GM12891 (cell line): Measurements from ENCODE around the gene SPPL2A. TPM values are rescaled to one million over a fixed set of nuclear protein-coding genes. Genes with fewer than 3 reads are reported as not detected.
A peak's percentile ranks its signal among the peaks of the same experiment; 100 is the strongest.
"Not testable (repeated sequence)": the region's sequence is repeated elsewhere in the genome, so short reads cannot be mapped to it uniquely, and the experiment has no call there.

Experiments
- DNase-seq: peaks from one replicate; pipeline ENCODE4 v3.0.0; 2011; ENCODE audit warnings: low spot score; ENCODE audit not compliant: insufficient read length
- FAIRE-seq: peaks from 2 replicates; lab custom pipeline; 2011; peaks lifted over from hg19 to GRCh38; lab: Jason Lieb, UNC
- PAX5 ChIP-seq: IDR thresholded peaks from 2 replicates; pipeline ENCODE4 v1.6.1; 2011; ENCODE audit warnings: low read length, moderate library complexity, mild to moderate bottlenecking; ENCODE audit not compliant: insufficient read depth, severe bottlenecking
- POLR2A ChIP-seq: IDR thresholded peaks from 2 replicates; pipeline ENCODE4 v1.6.1; 2011; ENCODE audit warnings: low read depth, low read length, control low read depth
- POLR2AphosphoS5 ChIP-seq: IDR thresholded peaks from 2 replicates; pipeline ENCODE4 v1.6.1; 2011; ENCODE audit warnings: low read depth, low read length, control low read depth
- POU2F2 ChIP-seq: IDR thresholded peaks from 2 replicates; pipeline ENCODE4 v1.6.1; 2011; ENCODE audit warnings: low read depth, mild to moderate bottlenecking, control low read depth, low read length, moderate library complexity
- SPI1 ChIP-seq: IDR thresholded peaks from 2 replicates; pipeline ENCODE4 v1.6.1; 2011; ENCODE audit warnings: low read depth, low read length, control low read depth
- TAF1 ChIP-seq: IDR thresholded peaks from 2 replicates; pipeline ENCODE4 v1.6.1; 2011; ENCODE audit warnings: low read depth, low read length, control low read depth
- polyA plus RNA-seq: library from polyadenylated mRNA; unstranded; fragments of >200 nt; gene quantifications from one replicate; pipeline ENCODE4 v1.2.1, GENCODE V29; 2012; ENCODE audit warnings: low read depth, missing spikeins, inconsistent platforms; ENCODE audit not compliant: missing spikeins

The SPPL2A gene
- 23.1 TPM for polyA plus RNA-seq

- TF ChIP-seq SPI1: peak; percentile 65
- TF ChIP-seq POLR2AphosphoS5: peak; percentile 92
- TF ChIP-seq POU2F2: peak; percentile 54
- no peak for TF ChIP-seq PAX5
- TF ChIP-seq POLR2A: peak; percentile 93
- TF ChIP-seq TAF1: no peak; the same call in none of the 2 replicates
- peak; percentile 91 for FAIRE-seq
- peak; percentile 89 for DNase-seq
Observed at GRCh38 chr15:50765195-50765967, at the start of gene SPPL2A. SPPL2A (minus strand) TSS chr15:50765706; CDS start chr15:50765533, 173 bp downstream.

- no peak for DNase-seq
- FAIRE-seq: no peak
- TF ChIP-seq PAX5 (no peak), POLR2A (no peak), POLR2AphosphoS5 (no peak), SPI1 (no peak), POU2F2 (no peak), TAF1 (no peak)
Observed at GRCh38 chr15:50814634-50815033, 49.1 kb upstream of the SPPL2A start.

- TF ChIP-seq PAX5 (no peak), POLR2AphosphoS5 (no peak), POLR2A (no peak)
- no peak for FAIRE-seq
- no peak for DNase-seq
Observed at GRCh38 chr15:50813865-50814264, 48.4 kb upstream of the SPPL2A start.

- TF ChIP-seq POLR2A (no peak), SPI1 (no peak), PAX5 (no peak), POU2F2 (no peak), POLR2AphosphoS5 (no peak), TAF1 (no peak)
- FAIRE-seq (no peak), DNase-seq (no peak)
Observed at GRCh38 chr15:50813089-50813488, 47.6 kb upstream of the SPPL2A start.

GRCh38 chr15:50812181-50812506 lies 46.6 kb upstream of the SPPL2A start:
- not testable (repeated sequence) for DNase-seq, FAIRE-seq

GRCh38 chr15:50811461-50812180 lies 46.1 kb upstream of the SPPL2A start:
- DNase-seq, FAIRE-seq: not testable (repeated sequence)

- TF ChIP-seq SPI1 (no peak), PAX5 (no peak), POLR2AphosphoS5 (no peak), POU2F2 (no peak)
- FAIRE-seq (no peak), DNase-seq (no peak)
Observed at GRCh38 chr15:50810128-50810527, 44.6 kb upstream of the SPPL2A start.

GRCh38 chr15:50808728-50809127 lies 43.2 kb upstream of the SPPL2A start:
- peak; percentile 45 for FAIRE-seq
- DNase-seq: no peak
- TF ChIP-seq PAX5 (no peak), TAF1 (no peak)

- FAIRE-seq: no peak
- DNase-seq: no peak
- no peak for TF ChIP-seq SPI1
- no peak for TF ChIP-seq PAX5
- no peak for TF ChIP-seq POLR2A
- no peak for TF ChIP-seq TAF1
- no peak for TF ChIP-seq POLR2AphosphoS5
- no peak for TF ChIP-seq POU2F2
Observed at GRCh38 chr15:50803479-50804180, 38.1 kb upstream of the SPPL2A start.

GRCh38 chr15:50800715-50801114 lies 35.2 kb upstream of the SPPL2A start:
- TF ChIP-seq POU2F2 (no peak), TAF1 (no peak), SPI1 (no peak), POLR2A (no peak), PAX5 (no peak), POLR2AphosphoS5 (no peak)
- DNase-seq (peak; percentile 18), FAIRE-seq (peak; percentile 20)

GRCh38 chr15:50798684-50799083 lies 33.2 kb upstream of the SPPL2A start:
- DNase-seq: no peak
- TF ChIP-seq SPI1: no peak
- no peak for TF ChIP-seq POLR2AphosphoS5
- TF ChIP-seq TAF1: no peak
- no peak for TF ChIP-seq PAX5
- TF ChIP-seq POLR2A: no peak
- no peak for TF ChIP-seq POU2F2
- peak; percentile 33 for FAIRE-seq
